IMR-90 (cell line): ENCODE measurements around the gene FRAS1. TPM values are rescaled to one million over a fixed set of nuclear protein-coding genes. Genes with fewer than 3 reads are reported as not detected.
A peak's percentile ranks its signal among the peaks of the same experiment; 100 is the strongest.

Experiments used
- ATAC-seq: fragments of 200-7000 bp; cut with Tn5 transposase; 2 replicates; pipeline ENCODE4 v1.9.1; 2020; ENCODE audit warnings: low read depth, mild to moderate bottlenecking, moderate library complexity
- BruUV-seq: library from RNA; stranded (reverse); fragments of 400-500 nt; replicated peaks from 2 replicates; lab custom pipeline; 2021; lab: Mats Ljungman, UMichigan
- CTCF ChIA-PET: fragments of 300-600 bp; formaldehyde crosslinking; extraction: SDS; loops from one replicate; lab custom pipeline; 2021; ENCODE audit warnings: antibody characterized with exemption; lab: Yijun Ruan, JAX
- POLR2A ChIA-PET: fragments of 300-600 bp; sonication (Branson Sonifier 250); formaldehyde crosslinking; loops from one replicate; lab custom pipeline; 2022; ENCODE audit warnings: antibody characterized with exemption; ENCODE audit not compliant: unreplicated experiment; lab: Charles Lee
- DNase-seq: peaks from one replicate; pipeline ENCODE4 v3.0.0; 2013
- H2AFZ ChIP-seq: replicated peaks from 2 replicates; pipeline ENCODE3; 2013; ENCODE audit warnings: low read length, mild to moderate bottlenecking; ENCODE audit not compliant: poor library complexity
- H2AK5ac ChIP-seq: 2 replicates; pipeline ENCODE4 v1.6.1; 2013; ENCODE audit warnings: low read depth, low read length, inconsistent platforms
- H2AK9ac ChIP-seq: replicated peaks from 2 replicates; pipeline ENCODE3; 2013; ENCODE audit warnings: mild to moderate bottlenecking, low read depth, low read length, moderate library complexity; ENCODE audit not compliant: poor library complexity
- H2BK120ac ChIP-seq: 2 replicates; pipeline ENCODE4 v1.6.1; 2013; ENCODE audit warnings: low read depth, low read length, inconsistent platforms
- H2BK15ac ChIP-seq: 3 replicates; pipeline ENCODE4 v1.6.1; 2013; ENCODE audit warnings: low read depth, low read length, inconsistent platforms
- H2BK20ac ChIP-seq: 2 replicates; pipeline ENCODE4 v1.6.1; 2013; ENCODE audit warnings: low read depth, mild to moderate bottlenecking, inconsistent platforms, low read length, moderate library complexity
- H2BK5ac ChIP-seq: 2 replicates; pipeline ENCODE4 v1.6.1; 2013; ENCODE audit warnings: mild to moderate bottlenecking, low read depth, low read length, inconsistent platforms; ENCODE audit not compliant: poor library complexity, severe bottlenecking
- H3K14ac ChIP-seq: replicated peaks from 2 replicates; pipeline ENCODE4 v1.6.1; 2013; ENCODE audit warnings: low read depth, low read length, inconsistent platforms
- H3K18ac ChIP-seq: 2 replicates; pipeline ENCODE4 v1.6.1; 2013; ENCODE audit warnings: low read depth, low read length, control low read depth
- H3K23ac ChIP-seq: 2 replicates; pipeline ENCODE4 v1.6.1; 2013; ENCODE audit warnings: low read depth, low read length, inconsistent platforms
- H3K27ac ChIP-seq: 2 replicates; pipeline ENCODE4 v1.5.1; 2013; ENCODE audit warnings: mild to moderate bottlenecking, control low read depth, low read length; ENCODE audit not compliant: insufficient read depth
- H3K27me3 ChIP-seq: 2 replicates; pipeline ENCODE4 v1.6.1; 2013; ENCODE audit warnings: low read length; ENCODE audit not compliant: control insufficient read depth, insufficient read depth
- H3K36me3 ChIP-seq: 2 replicates; pipeline ENCODE4 v1.6.1; 2013; ENCODE audit warnings: low read length, mixed read lengths; ENCODE audit not compliant: control insufficient read depth, insufficient read depth
- H3K4ac ChIP-seq: 2 replicates; pipeline ENCODE4 v1.6.1; 2013; ENCODE audit warnings: low read depth, low read length, inconsistent platforms
- H3K4me1 ChIP-seq: 2 replicates; pipeline ENCODE4 v1.6.1; 2013; ENCODE audit warnings: low read length, mixed read lengths; ENCODE audit not compliant: control insufficient read depth, insufficient read depth
- H3K4me2 ChIP-seq: 2 replicates; pipeline ENCODE4 v1.6.1; 2013; ENCODE audit warnings: low read depth, mild to moderate bottlenecking, control low read depth, low read length, moderate library complexity
- H3K4me3 ChIP-seq: 2 replicates; pipeline ENCODE4 v1.5.1; 2013; ENCODE audit warnings: low read depth, mild to moderate bottlenecking, control low read depth, low read length, moderate library complexity; ENCODE audit not compliant: insufficient read depth
- H3K56ac ChIP-seq: 2 replicates; pipeline ENCODE4 v1.6.1; 2013; ENCODE audit warnings: low read length, inconsistent platforms; ENCODE audit not compliant: insufficient read depth; ENCODE audit errors: extremely low read depth
- H3K79me1 ChIP-seq, 2 experiments: 2 replicates each; pipeline ENCODE4 v1.6.1; 2013; ENCODE audit warnings: low read length in 2 of 2, inconsistent platforms in 1 of 2, low read depth in 1 of 2
- H3K9ac ChIP-seq: 2 replicates; pipeline ENCODE4 v1.6.1; 2013; ENCODE audit warnings: low read depth, low read length, control low read depth
- H3K9me1 ChIP-seq: 2 replicates; pipeline ENCODE4 v1.6.1; 2013; ENCODE audit warnings: low read length, inconsistent platforms; ENCODE audit not compliant: insufficient read depth
- H3K9me3 ChIP-seq: 2 replicates; pipeline ENCODE4 v1.6.1; 2013; ENCODE audit warnings: low read length; ENCODE audit not compliant: control insufficient read depth, insufficient read depth
- H4K20me1 ChIP-seq: 2 replicates; pipeline ENCODE4 v1.6.1; 2013; ENCODE audit warnings: low read length, inconsistent platforms; ENCODE audit not compliant: insufficient read depth
- H4K5ac ChIP-seq: 2 replicates; pipeline ENCODE4 v1.6.1; 2013; ENCODE audit warnings: mild to moderate bottlenecking, low read depth, low read length, control low read depth
- H4K8ac ChIP-seq, 2 experiments: 2 replicates each; pipeline ENCODE4 v1.6.1; 2013; ENCODE audit warnings: low read depth in 2 of 2, low read length in 2 of 2, control low read depth in 1 of 2, inconsistent platforms in 1 of 2
- H4K91ac ChIP-seq: 2 replicates; pipeline ENCODE4 v1.6.1; 2013; ENCODE audit warnings: low read depth, low read length, inconsistent platforms; ENCODE audit not compliant: insufficient read depth
- BHLHE40 ChIP-seq: fragments of 150-350 bp; IDR thresholded peaks from 2 replicates; pipeline ENCODE4 v1.6.1; 2016; ENCODE audit warnings: mild to moderate bottlenecking, low read depth, low read length
- CEBPB ChIP-seq: IDR thresholded peaks from 2 replicates; pipeline ENCODE4 v1.6.1; 2012; ENCODE audit warnings: low read depth, low read length, improper control_type of control experiment
- FOS ChIP-seq: fragments of 150-350 bp; IDR thresholded peaks from 2 replicates; pipeline ENCODE4 v1.6.1; 2016; ENCODE audit warnings: low read depth, low read length
- USF2 ChIP-seq: fragments of 150-350 bp; IDR thresholded peaks from 2 replicates; pipeline ENCODE4 v1.6.1; 2017; ENCODE audit warnings: mild to moderate bottlenecking, antibody characterized with exemption, low read length, low read depth
- WGBS, 2 experiments: methylation state at CpG; one replicate each; pipeline versions ENCODE4 v1.1.5 to v1.1.7; 2013; ENCODE audit warnings: missing lambda C conversion rate in 2 of 2; ENCODE audit not compliant: insufficient read length in 1 of 2; ENCODE audit errors: extremely low coverage in 2 of 2; 5-methylcytosine and 5-hydroxymethylcytosine counted together
- dilution Hi-C: fragments of 300-500 bp; cut with HindIII; formaldehyde crosslinking; loops from one replicate; pipeline ENCODE4 v1.14.3; 2018; ENCODE audit warnings: low sequenced_read_pairs; ENCODE audit not compliant: unreplicated experiment
- in situ Hi-C: fragments of 300-500 bp; cut with MboI; formaldehyde crosslinking; loops from 3 replicates; pipeline ENCODE4 v1.14.3; 2019; ENCODE audit warnings: low sequenced_read_pairs, inconsistent platforms, mixed read lengths
- intact Hi-C: fragments of 100-400 bp; cut with micrococcal nuclease; formaldehyde crosslinking; loops from 2 replicates; pipeline ENCODE4 v1.10.0; 2022
- polyA plus RNA-seq, 3 experiments: library from polyadenylated mRNA; depleted of rRNA; stranded (reverse); fragments of >200 nt; gene quantifications; 2 replicates each; pipeline ENCODE4 v1.2.3, GENCODE V29; 2012; ENCODE audit warnings: low replicate concordance in 1 of 3
- total RNA-seq: library from RNA; depleted of rRNA; stranded (reverse); fragments of >200 nt; gene quantifications from 2 replicates; pipeline ENCODE4 v1.2.3, GENCODE V29; 2012

The FRAS1 gene
- total and polyA plus RNA-seq, 2 of the 4 experiments (the other 2 are of a cell fraction) = under 0.01 to 0.03 TPM

DNA sequence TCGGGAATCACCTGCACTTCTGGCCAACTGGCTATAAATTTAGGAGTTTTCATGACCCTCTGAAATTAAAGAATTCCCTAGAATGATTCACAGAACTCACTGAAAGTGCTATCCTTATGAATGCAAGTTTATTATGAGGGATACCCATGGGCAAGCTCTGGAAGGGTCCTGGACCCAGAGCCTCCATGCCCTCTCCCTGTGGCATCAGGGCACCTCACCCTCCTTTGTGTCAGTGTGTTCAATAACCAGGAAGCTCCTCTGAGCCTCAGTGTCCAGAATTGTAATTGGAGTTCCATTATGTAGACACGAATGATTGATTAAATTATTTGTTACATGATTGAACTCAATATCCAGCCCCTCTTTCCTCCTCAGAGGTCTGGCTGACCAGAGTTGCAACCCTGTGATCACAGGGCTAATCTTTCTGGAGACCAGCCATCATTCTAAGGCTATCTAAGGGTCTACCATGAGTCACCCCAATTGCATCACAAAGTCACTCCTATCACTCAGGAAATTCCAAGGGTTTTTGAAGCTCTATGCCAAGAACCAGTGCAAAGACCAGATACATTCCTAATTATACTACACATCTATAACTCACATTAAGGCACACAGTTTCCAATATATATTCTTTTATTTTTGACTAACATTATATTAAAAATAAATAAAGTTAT is 503.3 kb downstream of the FRAS1 start:
- Histone ChIP-seq H2BK15ac (peak overlapping the region; percentile 79; the same call in 1 of the 3 replicates), H3K9me3 (no peaks in the 10 kb centered on the region), H3K4me2 (peak overlapping the region; percentile 19; the same call in 1 of the 2 replicates), H2BK5ac (peak overlapping the region; percentile 77), H3K18ac (peak overlapping the region; percentile 83), H4K8ac (peak overlapping the region; percentile 59 to 90), H2AFZ (peak overlapping the region; percentile 58), H3K4me3 (no peak overlapping the region), H3K9ac (no peak overlapping the region; the same call in 1 of the 2 replicates), H2AK9ac (peak overlapping the region; percentile 28), H3K36me3 (no peaks in the 10 kb centered on the region), H3K9me1 (peaks cover 12% of the 10 kb centered on the region), H3K14ac (peak overlapping the region; percentile 77), H3K79me1 (peaks cover 0 to 6% of the 10 kb centered on the region in 2 experiments; a peak in 1 of 4 replicates), H2BK20ac (peak overlapping the region; percentile 96), H4K5ac (peak overlapping the region; percentile 78), H3K27ac (peak overlapping the region; percentile 50; the same call in 1 of the 2 replicates), H4K91ac (peak overlapping the region; percentile 88), H3K27me3 (no peaks in the 10 kb centered on the region), H3K4me1 (peaks cover 17% of the 10 kb centered on the region), H4K20me1 (no peaks in the 10 kb centered on the region), H2BK120ac (peak overlapping the region; percentile 95), H3K4ac (peak overlapping the region; percentile 93), H3K23ac (peak overlapping the region; percentile 84), H3K56ac (peak overlapping the region; percentile 58), H2AK5ac (peak overlapping the region; percentile 84)
- ChIA-PET POLR2A (no interaction called here), CTCF (no interaction called here)
- 100% methylated on average over 1 of the region's 2 CpGs; no CpG with 5 or more reads in 1 of the 2 experiments for WGBS, 2 experiments
- in situ Hi-C loops (no loop called here), intact Hi-C loops (no loop called here), dilution Hi-C loops (no loop called here)
- BruUV-seq = no TSS peak
- DNase-seq (peak; percentile 94), ATAC-seq (peak; percentile 65)
- TF ChIP-seq BHLHE40 (peak; percentile 39; the same call in 1 of the 2 replicates), USF2 (no peak), FOS (peak; percentile 84), CEBPB (peak; percentile 95)
